Thyroid gland (tissue), 4 donors: ENCODE results near the gene EIF2S2.

Source experiments
- CTCF ChIP-seq, 6 experiments: fragments of 200-600 bp in 3 of 6; fragments of 450-650 bp in 3 of 6; sonication (generic) in 3 of 6; IDR thresholded peaks; one replicate each; pipeline ENCODE4 v1.5.1; 2016 to 2019; ENCODE audit warnings: antibody characterized with exemption in 6 of 6, mild to moderate bottlenecking in 2 of 6, inconsistent platforms in 1 of 6, moderate library complexity in 1 of 6
- POLR2A ChIP-seq, 2 donors: fragments of 450-650 bp; IDR thresholded peaks; one replicate each; pipeline ENCODE4 v1.6.1; 2017; ENCODE audit warnings: antibody characterized with exemption in 2 of 2, mild to moderate bottlenecking in 2 of 2, moderate library complexity in 1 of 2

GRCh38 chr20:34052414-34052813 is 59.6 kb downstream of the EIF2S2 start:
- TF ChIP-seq CTCF (IDR thresholded peaks at IDR 0.05) = no peak
- TF ChIP-seq POLR2A (IDR thresholded peaks at IDR 0.05) = no peak
